ENCODE measurements around the gene PDE1C.
A peak's percentile ranks its signal among the peaks of the same experiment; 100 is the strongest.

Gene PDE1C

DNA sequence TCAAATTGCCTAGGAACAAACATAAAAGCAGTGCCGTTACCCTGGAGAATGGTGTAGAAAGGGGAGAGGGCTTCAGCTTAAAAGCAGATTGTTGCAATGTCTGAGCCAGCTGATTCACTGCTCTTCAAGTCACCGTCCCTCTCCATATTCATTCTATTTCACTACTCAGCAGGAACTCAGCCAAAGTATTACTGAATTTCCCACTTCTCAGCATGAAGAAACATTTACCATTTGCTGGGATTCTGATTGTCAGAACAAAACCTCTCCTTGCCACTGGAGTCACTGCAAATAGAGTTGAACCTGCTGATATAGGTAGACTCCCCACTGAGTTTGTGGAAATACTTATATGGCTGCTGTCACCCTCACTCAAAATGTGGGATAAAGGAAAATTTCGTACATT is 311.5 kb downstream of the PDE1C start:
- DNase-seq: no peak

DNA sequence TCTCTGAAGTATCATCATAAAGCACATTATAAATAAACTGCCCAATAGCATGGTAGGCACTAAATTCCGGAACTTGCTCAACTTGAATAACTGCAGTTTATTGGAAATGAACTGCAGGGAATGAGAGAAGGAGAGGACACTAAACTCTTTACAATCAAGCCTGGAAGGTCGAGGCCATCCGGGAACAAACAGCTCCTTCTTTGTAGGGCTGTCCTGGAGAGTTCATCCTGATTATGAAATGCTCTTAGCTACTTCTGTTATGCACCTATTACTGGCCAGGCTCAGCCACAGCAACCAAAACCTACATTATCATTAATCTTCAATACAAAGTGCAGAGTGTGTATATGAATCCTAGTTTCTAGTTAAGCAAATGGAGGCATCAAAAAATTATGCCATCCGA is 318.5 kb downstream of the PDE1C start:
- DNase-seq: no peak

DNA sequence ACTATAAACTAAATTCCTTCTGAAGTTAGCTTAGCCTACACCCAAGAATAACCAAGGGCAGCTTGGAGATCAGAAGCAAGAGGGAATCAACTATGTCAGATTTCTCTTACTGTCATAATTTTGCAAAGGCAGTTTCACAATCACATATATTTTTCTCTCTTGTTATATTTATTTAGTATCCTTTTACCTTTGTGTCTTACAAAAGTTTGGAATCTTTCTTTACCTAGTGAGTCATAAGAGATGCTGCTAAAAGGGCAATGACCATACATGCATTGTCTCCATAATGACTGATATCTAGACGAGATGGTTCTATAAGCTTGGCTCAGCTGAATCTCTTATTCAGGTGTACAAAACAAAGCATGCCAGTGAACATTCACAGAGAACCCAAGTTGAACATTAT is 322.1 kb downstream of the PDE1C start:
- no peak for DNase-seq

DNA sequence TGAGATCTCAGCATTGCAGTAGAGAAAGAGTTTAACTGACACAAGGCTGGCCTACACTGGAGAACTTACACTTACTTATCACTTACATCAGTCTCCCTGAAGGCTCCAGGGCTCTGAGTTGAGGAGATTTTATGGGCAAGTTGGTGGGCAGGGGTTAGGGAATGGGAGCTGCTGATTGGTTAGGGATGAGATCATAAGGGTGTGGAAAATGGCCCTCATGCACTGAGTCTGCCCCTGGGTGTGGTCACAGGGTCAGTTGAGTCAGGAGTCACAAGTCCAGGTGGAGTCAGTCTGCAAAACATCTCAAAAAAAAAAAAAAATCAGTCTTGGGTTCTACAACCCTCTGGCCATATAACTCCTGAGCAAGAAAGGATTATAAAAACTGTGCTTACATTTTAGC is 322.7 kb downstream of the PDE1C start:
- peak; percentile 18 for DNase-seq

DNA sequence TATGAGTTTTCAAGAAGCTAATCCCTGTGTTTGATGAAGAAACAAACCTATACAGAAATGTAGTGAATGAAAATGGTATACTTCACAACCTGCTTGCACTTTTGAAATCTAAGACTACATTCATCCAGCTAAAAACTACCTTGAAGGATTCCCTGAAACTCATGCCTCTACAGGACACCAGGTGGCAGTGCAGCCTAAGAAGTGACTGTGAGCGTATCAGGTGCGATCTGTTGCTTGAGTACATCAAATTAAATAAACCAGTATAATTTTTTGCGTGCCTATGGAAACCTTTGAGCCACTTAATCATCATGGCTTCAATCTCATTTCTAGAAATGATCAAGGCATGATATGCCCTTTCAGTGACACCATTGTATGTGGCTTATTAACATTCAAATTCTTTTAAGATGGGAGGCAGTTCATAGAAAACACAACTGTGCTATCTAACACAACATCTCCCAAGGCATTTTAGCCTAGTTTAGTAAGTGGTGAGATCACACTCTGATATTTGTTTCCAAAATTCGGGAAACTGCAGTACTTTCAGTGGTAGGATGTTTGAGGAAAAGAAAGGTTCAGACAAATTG is 325.8 kb downstream of the PDE1C start:
- peak; percentile 52 for DNase-seq

DNA sequence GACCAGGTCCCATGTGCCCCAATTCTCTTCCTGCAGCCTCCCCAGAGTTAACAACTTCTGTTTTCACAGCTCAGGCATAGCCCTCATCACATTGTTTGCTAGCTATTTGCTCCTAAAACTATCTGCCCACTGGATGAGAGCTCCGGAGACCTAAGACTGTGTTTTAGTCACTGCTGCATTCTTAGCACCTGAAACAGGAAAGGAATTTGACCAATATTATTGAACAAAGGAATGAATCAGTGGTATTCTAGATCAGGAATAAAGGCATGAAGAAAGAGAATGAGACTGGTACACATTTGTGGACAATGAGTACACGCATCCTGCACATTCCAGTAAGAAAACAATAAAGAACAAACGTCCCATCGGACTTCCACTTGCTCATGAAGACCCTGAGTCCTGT is 328.4 kb downstream of the PDE1C start:
- no peak for DNase-seq

DNA sequence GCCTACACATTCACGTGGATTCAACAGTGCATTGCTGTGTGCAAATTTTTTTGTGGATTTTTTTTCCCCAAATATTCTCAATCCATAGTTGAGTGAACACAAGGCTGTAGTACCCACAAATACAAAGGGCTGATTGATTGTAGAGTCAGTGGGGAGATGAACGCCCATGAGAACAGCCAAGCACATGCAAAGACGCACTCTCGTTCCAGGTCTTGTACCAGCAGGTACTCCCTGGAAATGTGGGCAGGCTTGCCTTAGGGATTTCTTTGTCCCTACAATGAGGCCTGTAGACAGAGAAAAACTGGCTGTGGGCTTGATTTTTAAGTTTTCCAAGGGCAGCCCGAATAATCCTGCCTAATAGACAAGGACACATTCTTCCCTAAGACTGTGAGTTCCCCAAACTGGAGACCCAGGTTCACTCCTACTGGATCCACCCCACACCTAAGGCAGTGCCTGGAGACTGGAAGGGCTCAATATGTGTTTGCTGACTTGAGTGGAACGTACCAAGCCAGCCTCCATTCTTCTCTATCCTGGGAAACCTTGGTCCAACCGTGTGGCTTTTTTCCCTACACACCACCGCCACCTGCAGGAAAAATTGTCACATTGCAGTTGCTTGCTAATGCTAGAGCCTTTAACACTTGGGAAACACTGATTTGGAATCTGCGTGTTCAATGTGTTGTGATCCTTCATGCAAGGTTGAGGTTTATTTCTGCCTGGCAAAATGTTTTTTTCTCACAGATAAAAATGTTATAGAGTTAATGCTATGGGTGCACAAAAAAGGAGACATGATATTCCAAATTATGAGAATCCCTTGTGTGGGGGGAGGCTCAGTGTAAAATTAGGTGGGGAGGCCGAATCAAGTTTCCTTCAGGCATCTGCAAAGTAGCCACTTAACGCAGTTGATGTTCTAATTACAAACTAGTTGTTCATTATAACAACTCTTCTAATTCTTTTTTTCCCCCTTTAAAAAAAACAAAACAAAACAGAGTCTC is 333.9 kb downstream of the PDE1C start:
- DNase-seq: peak; percentile 67

DNA sequence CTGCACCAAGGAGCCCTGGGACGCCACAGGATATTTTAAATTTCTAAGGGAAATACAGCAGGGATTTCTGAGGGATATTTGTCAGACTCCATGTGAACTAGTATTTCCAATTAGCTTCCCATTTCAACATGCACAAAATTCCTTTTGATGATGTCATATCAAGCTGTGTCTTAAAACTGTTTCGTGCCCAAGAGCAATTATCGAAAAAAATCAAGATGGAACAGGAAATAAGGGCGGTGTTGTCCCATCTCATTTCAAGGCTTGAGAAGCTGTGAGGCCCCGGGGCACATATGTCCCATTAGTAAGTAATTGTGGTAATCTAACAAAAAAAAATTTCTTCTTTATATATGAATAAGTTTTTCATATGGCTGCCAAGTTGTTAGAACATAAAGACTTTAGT is 335.8 kb downstream of the PDE1C start:
- peak; percentile 3 for DNase-seq

DNA sequence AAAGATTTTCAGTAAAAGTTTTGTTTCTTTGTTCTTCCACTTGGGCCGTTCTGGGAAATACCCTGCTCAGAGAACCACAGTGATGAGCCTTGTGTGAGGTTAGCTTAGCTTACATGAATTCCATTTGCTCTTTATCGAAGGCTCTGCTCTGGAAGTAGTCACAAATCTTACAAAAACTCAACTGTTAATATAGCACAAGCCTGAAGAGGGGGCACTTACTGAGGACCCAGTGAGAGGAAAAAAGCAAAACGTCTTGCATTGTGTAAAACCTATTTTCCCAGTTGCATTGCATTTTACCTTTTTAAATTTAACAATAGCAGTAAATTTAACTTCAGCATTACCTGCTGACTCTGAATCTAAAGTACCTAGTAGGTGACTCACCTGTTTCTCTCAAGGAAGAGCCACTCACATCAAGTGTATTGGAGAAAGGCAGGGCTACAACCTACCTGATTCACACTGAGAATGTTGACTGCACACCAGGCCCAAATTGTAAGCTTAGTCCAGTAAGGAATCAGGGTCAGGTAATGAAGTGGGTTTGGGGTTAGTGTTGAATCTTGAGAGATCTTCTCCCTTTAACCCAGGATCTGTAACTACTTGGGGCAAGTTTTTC is 340.9 kb downstream of the PDE1C start:
- DNase-seq: no peak

DNA sequence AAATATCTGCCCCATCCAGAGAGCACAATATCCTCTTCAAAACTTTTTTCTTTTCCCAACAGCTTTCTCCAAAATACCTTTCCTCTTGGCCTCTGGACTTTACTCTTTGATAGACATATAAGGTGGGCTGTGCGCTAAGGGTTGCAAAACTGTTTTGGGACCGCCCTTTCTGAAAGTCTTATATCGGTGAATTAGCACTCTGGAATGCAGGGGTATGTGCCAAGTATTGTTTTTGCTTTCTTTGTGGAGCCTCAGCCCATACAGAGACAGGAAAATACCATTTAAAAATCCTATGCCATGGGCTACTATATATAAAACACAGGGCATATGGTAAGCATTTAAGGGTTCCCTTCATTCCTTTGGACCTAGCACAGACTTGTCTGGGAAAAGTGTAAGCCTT is 345.5 kb downstream of the PDE1C start:
- no peak for DNase-seq

DNA sequence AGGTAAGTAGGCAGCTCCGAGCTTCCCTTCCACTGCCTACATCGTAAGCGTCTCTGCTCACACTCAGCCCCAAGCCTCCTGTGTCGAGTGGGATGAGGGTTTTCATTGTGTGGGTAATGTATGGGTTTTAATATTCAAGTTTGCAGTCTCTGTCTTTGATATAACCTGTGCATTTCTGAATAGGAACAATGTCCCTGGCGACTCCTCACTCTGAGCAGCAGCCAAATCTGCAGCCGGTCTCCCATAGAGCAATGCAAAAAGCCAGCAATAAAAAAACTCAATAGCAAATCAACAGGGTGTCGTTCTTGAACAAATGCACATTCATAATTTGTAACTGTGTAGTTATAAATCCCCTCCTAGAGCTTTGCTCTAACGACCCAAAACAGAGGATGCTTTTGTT is 349.8 kb downstream of the PDE1C start:
- no peak for DNase-seq

DNA sequence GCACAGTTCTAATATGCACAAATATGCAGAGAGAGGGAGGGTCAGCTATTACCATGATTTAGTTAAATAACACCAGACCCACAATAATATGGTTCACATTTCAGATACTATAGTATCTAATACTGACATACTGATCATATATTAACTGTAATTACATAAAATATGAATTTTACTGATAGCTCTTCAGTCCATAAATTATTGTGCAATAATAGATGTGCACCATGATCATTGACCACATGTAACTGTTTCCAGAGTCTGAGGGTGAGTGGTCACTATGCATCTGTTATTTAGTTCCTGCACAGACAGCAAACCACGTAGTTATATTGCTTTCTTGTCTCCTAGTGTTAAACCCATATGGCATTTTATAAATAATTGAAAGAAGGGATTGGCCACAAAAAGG is 353.9 kb downstream of the PDE1C start:
- no peak for DNase-seq

DNA sequence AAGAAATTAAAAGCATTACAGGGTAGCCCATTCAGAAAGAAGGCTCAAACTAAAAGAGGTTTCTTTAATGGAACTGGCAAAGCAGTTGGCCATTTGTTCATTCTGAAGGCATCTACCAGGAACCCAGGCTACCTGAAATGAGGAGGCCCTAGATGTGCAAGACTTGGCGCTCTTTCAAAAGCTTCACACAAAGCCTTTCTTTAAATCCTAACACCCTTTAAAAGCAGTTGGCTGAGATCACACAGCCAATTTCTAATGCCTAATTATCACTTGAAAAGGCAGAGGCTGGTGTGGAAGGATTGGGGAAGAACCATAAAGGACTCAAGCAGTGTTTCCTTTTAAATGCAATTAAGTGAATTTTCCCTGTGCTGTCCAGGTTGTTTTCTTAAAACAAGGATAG is 360.0 kb downstream of the PDE1C start:
- no peak for DNase-seq

DNA sequence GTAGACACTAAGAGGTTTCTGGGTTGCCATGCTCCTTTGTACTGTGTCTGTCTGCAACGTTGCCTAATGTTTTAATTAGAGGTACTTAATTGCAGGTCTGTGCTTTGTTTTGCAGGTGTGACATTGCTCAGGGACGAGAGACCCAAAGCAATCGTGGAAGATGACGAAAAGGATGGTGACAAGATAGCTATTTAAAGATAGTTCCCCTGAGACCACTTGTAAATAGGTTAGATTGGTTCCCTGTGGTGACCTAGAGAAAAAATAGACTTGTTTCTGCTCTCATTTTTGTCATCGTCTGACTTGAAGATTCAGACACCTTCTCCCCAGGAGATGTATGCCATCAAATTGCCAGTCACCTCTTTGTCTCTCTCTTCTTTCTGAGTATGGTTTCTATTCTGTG is 363.1 kb downstream of the PDE1C start:
- no peak for DNase-seq

DNA sequence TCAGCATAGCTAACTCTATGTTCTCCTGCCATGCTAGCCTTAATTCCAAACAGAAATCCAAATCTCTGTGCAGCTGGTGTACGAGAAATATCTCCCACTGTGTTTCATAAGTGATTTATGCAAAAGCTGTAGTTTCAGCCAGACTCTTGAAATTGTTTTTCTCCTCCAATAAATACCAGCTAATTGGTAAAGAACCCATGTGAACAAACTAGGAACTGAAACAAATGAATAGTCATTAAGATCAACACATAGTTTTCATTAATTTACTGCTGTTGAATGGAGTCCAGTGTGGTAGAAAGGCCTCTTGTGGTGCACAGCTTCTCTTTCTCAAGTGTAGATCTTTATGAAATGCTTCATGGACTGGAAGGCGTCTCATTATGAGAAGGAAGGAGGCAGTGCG is 364.8 kb downstream of the PDE1C start:
- no peak for DNase-seq

DNA sequence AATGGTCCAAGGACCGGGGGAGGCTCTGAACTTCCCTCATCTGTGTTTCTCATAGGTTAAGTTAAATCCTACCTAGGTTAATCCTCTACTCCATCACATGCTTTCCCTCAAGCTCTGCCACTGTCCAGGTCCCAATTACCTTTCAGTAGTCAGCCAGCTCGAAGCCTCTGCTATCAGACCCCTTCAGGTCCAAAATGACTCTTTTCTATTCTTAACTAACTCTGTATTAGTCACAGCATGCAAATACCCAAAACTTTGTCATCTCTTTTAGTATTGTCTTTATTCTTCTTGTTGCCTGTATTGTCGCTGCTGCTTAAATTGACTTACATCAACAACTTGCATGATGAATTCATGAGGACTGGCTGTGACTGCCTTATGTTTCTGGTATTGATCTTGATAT is 367.9 kb downstream of the PDE1C start:
- DNase-seq: no peak

All from inflammatory macrophage treated with lipopolysaccharide for 4 hours (primary cell).